Stimulated activated CD4-positive, alpha-beta T cell treated with anti-CD3 and anti-CD28 coated beads, Interleukin-12 subunit alpha, Interleukin-12 subunit beta, amount 100 ng/mL, for 24 hours (primary cell): Measurements from ENCODE around the gene MSH5.

Experiments
- DNase-seq, 2 experiments: peaks; one replicate each; pipeline ENCODE4 v3.0.0-alpha.2; 2020; ENCODE audit warnings: low read depth in 2 of 2

The MSH5 gene

GRCh38 chr6:31729979-31730630, 9.7 kb upstream of the MSH5 start:
- peak in 1 of 2 experiments; percentile 53 for DNase-seq

- no peak for DNase-seq
Observed at GRCh38 chr6:31730631-31731086, 9.1 kb upstream of the MSH5 start.

GRCh38 chr6:31732029-31732428, 7.8 kb upstream of the MSH5 start:
- no peak for DNase-seq

- DNase-seq, result no peak
Observed at GRCh38 chr6:31733734-31734133, 6.1 kb upstream of the MSH5 start.

GRCh38 chr6:31734247-31734820, 5.5 kb upstream of the MSH5 start:
- no peak for DNase-seq

- peak in 1 of 2 experiments; percentile 41 for DNase-seq
Observed at GRCh38 chr6:31734821-31735406, 4.9 kb upstream of the MSH5 start.

GRCh38 chr6:31736021-31736767, 3.6 kb upstream of the MSH5 start, which contains the start of gene CLIC1:
Gene CLIC1 (minus strand): TSS chr6:31736530. CDS start chr6:31736300, 230 bp downstream.
- DNase-seq, result peak; percentile 64 to 82

- DNase-seq, result no peak
Observed at GRCh38 chr6:31736768-31737314, 3.0 kb upstream of the MSH5 start.

- no peak for DNase-seq
Observed at GRCh38 chr6:31737315-31737990, 2.4 kb upstream of the MSH5 start.

GRCh38 chr6:31737991-31738979, 1.5 kb upstream of the MSH5 start:
- DNase-seq, result peak in 1 of 2 experiments; percentile 60

GRCh38 chr6:31740397-31741223, 805 bp downstream of the MSH5 start:
- DNase-seq, result no peak

GRCh38 chr6:31741815-31742214, 2.0 kb downstream of the MSH5 start:
- DNase-seq, result no peak

GRCh38 chr6:31742894-31743293, 3.1 kb downstream of the MSH5 start:
- DNase-seq, result no peak

GRCh38 chr6:31744422-31744821, 4.6 kb downstream of the MSH5 start:
- DNase-seq, result no peak

GRCh38 chr6:31749301-31750036, 9.7 kb downstream of the MSH5 start:
- no peak for DNase-seq

GRCh38 chr6:31750411-31751022, 10.7 kb downstream of the MSH5 start:
- DNase-seq, result no peak

GRCh38 chr6:31752739-31753319, 13.0 kb downstream of the MSH5 start:
- DNase-seq, result no peak

- DNase-seq, result no peak
Observed at GRCh38 chr6:31758281-31758680, 18.5 kb downstream of the MSH5 start.
